ENCODE results near the gene PPP2R2C. TPM values are rescaled to one million over a fixed set of nuclear protein-coding genes. Genes with fewer than 3 reads are reported as not detected.

PPP2R2C gene
- total RNA-seq, 1 experiment from 2014 or later, result 8.1 TPM

- H2AK5ac ChIP-seq (ENCODE audit: insufficient read length, low read length), result no peak overlapping the region
- no peak overlapping the region for H2BK20ac ChIP-seq (ENCODE audit: low read depth, low read length, poor library complexity, severe bottlenecking)
- H3K27ac ChIP-seq (ENCODE audit: insufficient read length, low read depth, low read length), result no peak overlapping the region
- no CpG with 5 or more reads among the region's 4 CpGs for WGBS (ENCODE audit: extremely low coverage, insufficient read length, low lambda C conversion rate)
- Mint-ChIP-seq H3K36me3 (ENCODE audit: insufficient read depth in 1 of 3, low read depth in 3 of 3) (peaks cover 4 to 20% (median 6%) of the 10 kb centered on the region in 3 experiments; a peak in 6 of 7 replicates), H3K27ac (no peak overlapping the region), H3K9me3 (peaks cover 47 to 48% of the 10 kb centered on the region in 2 experiments), H3K4me1 (no peaks in the 10 kb centered on the region), H3K27me3 (ENCODE audit: low read depth) (peaks cover 28% of the 10 kb centered on the region), H3K4me3 (no peak overlapping the region)
- DNase-seq, result no peak
- no peak overlapping the region for H3K56ac ChIP-seq (ENCODE audit: insufficient read length, low read depth, low read length)
- no peaks in the 10 kb centered on the region for H3K79me1 ChIP-seq (ENCODE audit: insufficient read depth, low read depth, low read length, poor library complexity, severe bottlenecking)
- H3T11ph ChIP-seq (ENCODE audit: low read length), result no peak overlapping the region
- no peaks in the 10 kb centered on the region for H3K4me1 ChIP-seq (ENCODE audit: insufficient read depth, low read length)
- H4K91ac ChIP-seq (ENCODE audit: insufficient read length, low read depth, low read length), result no peak overlapping the region
- no peak overlapping the region for H2BK15ac ChIP-seq (ENCODE audit: low read depth, low read length)
- no peak for TF ChIP-seq CTCF (conservative IDR thresholded peaks at IDR 0.05)
- H3K4ac ChIP-seq (ENCODE audit: low read depth, low read length), result no peak overlapping the region
- no peak overlapping the region for H3K9ac ChIP-seq (ENCODE audit: extremely low read depth, insufficient read length, low read length)
- no peaks in the 10 kb centered on the region for H3K79me2 ChIP-seq (ENCODE audit: insufficient read depth, low read length)
- H4K8ac ChIP-seq (replicated peaks; ENCODE audit: insufficient read length, low read depth, low read length), result no peak overlapping the region
- H2BK12ac ChIP-seq (ENCODE audit: insufficient read length, low read depth, low read length), result no peak overlapping the region
- H3K23ac ChIP-seq (ENCODE audit: insufficient read length, low read depth, low read length), result no peak overlapping the region
- H3K9me3 ChIP-seq (ENCODE audit: control insufficient read depth, low read depth, low read length), result peaks cover 18% of the 10 kb centered on the region
- H3K18ac ChIP-seq (ENCODE audit: insufficient read length, low read depth, low read length), result no peak overlapping the region
- H2AFZ ChIP-seq (ENCODE audit: low read length), result no peak overlapping the region
- H4K5ac ChIP-seq (ENCODE audit: insufficient read length, low read depth, low read length), result no peak overlapping the region
- H3K4me2 ChIP-seq (ENCODE audit: insufficient read depth, insufficient read length, low read length), result no peak overlapping the region
- H4K20me1 ChIP-seq (ENCODE audit: control insufficient read depth, insufficient read depth, insufficient read length), result no peaks in the 10 kb centered on the region
- H2BK5ac ChIP-seq (ENCODE audit: insufficient read length, low read length), result no peak overlapping the region
- H2BK120ac ChIP-seq (ENCODE audit: low read depth, low read length, poor library complexity, severe bottlenecking), result no peak overlapping the region
- H3K27me3 ChIP-seq (ENCODE audit: insufficient read depth, low read length), result no peaks in the 10 kb centered on the region
- H3K23me2 ChIP-seq (ENCODE audit: insufficient read length, low read depth, low read length, poor library complexity, severe bottlenecking), result no peaks in the 10 kb centered on the region
- no peak overlapping the region for H3K14ac ChIP-seq (ENCODE audit: insufficient read depth, low read length)
Measured at GRCh38 chr4:6507345-6507744, 34.9 kb upstream of the PPP2R2C start.

All from H9 (cell line).